Endometrial microvascular endothelial cells (primary cell): ENCODE measurements around the gene SLC10A7. TPM values are rescaled to one million over a fixed set of nuclear protein-coding genes. Genes with fewer than 3 reads are reported as not detected.

Experiments used
- in situ Hi-C: cut with HindIII; loops from 2 replicates; pipeline ENCODE4 v1.10.0; 2017; ENCODE audit warnings: low sequenced_read_pairs, low pct_unique_long_range_greater_than_20kb; ENCODE audit errors: inconsistent ontology term
- total RNA-seq: library from RNA; depleted of rRNA; stranded (reverse); fragments of >200 nt; gene quantifications from one replicate; pipeline ENCODE4 v1.2.3, GENCODE V29; 2015; ENCODE audit errors: inconsistent ontology term

The SLC10A7 gene
- total RNA-seq: 9.7 TPM

- in situ Hi-C loops: no loop called here
Observed at GRCh38 chr4:146521541-146522097, at the start of gene SLC10A7. Gene SLC10A7, minus strand, starts transcription at chr4:146521940. Its CDS starts 223 bp downstream, at chr4:146521717.

GRCh38 chr4:146567396-146567795, 45.7 kb upstream of the SLC10A7 start:
- in situ Hi-C loops: no loop called here

DNA sequence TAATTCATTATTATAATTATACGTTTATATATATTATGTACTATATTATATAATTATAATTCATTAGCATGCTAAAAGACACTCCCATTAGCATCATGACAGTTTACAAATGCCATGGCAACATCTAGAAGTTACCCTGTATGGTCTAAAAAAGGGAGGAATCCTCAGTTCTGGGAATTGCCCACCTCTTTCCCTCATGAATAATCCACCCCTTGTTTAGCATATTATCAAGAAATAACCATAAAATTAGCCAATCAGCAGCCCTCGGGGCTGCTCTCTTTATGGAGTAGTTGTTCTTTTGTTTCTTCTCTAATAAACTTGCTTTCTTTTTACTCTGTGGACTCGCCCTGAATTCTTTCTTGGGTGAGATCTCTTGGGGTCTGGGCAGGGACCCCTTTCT, 42.8 kb upstream of the SLC10A7 start:
- in situ Hi-C loops: no loop called here

DNA sequence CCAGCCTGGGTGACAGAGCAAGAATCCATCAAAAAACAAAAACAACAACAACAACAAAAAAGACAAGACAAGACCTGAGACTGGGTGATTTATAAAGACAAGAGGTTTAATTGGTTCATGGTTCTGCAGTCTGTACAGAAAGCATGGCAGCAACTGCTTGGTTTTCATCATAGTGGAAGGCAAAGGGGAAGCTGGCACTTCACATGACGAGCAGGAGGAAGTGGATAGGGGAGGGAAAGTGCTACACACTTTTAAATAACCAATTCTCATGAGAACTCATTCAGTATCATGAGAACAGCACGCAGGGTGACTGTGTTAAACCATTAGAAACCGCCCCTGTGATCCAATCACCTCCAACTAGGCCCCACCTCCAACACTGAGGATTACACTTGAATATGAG, 28.4 kb upstream of the SLC10A7 start:
- in situ Hi-C loops: no loop called here

- in situ Hi-C loops: no loop called here
Observed at GRCh38 chr4:146548443-146548842, 26.7 kb upstream of the SLC10A7 start.

GRCh38 chr4:146545102-146545501, 23.4 kb upstream of the SLC10A7 start:
- in situ Hi-C loops: no loop called here

DNA sequence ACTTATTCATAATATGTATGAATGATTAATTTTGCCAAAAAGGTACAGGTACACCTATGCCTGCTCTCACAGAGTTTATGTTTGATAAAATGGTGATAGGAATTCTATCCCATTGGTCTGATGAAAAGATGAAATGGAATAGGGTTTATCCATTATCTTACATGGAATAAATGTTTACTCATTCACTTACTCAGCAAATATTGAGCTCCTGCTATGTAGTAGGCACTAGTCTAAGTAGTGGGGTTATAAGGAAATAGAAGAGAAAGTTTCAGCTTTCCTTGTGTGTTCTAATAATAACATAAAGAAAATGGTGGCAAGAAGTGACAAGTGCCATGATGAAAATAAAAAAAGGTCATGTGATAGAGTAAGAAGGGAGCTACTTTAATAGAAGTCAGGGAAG, 12.4 kb upstream of the SLC10A7 start:
- in situ Hi-C loops: no loop called here

DNA sequence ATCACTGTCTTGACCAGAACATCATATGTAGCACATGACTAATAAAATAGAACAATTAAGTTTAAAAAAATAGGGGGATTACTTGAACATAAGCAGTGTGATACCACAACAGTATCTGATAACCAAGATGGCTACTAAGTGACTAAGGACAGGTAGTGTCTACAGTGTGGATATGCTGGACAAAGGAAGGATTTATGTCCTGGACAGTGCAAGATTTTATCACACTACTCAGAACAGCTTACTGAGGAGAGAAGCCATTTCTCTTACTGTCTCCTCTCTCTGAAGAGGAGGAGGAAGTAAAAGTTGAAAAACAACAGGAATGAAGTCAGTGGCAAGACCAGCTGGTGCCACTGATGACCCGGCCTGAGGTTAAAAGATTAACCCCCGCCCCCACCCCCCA, 4.0 kb upstream of the SLC10A7 start:
- in situ Hi-C loops: no loop called here

GRCh38 chr4:146524663-146525062, 2.9 kb upstream of the SLC10A7 start:
- in situ Hi-C loops: no loop called here

DNA sequence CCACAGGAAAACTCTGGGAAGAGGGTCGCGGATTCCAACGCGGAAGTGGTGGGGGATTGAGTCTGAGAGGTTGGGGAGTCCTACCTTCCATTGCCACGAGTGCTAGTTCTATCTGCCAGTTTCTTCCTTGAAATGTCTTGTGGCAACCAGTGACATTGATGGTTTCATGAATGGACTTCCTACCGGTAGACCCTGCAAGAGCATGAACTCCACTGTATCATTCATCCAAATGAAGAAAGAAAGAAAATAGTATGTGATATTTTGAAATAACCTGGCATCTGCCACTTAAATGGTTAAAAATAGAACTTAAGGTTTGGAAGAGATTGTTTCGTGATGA, 1.1 kb upstream of the SLC10A7 start:
- in situ Hi-C loops: no loop called here

DNA sequence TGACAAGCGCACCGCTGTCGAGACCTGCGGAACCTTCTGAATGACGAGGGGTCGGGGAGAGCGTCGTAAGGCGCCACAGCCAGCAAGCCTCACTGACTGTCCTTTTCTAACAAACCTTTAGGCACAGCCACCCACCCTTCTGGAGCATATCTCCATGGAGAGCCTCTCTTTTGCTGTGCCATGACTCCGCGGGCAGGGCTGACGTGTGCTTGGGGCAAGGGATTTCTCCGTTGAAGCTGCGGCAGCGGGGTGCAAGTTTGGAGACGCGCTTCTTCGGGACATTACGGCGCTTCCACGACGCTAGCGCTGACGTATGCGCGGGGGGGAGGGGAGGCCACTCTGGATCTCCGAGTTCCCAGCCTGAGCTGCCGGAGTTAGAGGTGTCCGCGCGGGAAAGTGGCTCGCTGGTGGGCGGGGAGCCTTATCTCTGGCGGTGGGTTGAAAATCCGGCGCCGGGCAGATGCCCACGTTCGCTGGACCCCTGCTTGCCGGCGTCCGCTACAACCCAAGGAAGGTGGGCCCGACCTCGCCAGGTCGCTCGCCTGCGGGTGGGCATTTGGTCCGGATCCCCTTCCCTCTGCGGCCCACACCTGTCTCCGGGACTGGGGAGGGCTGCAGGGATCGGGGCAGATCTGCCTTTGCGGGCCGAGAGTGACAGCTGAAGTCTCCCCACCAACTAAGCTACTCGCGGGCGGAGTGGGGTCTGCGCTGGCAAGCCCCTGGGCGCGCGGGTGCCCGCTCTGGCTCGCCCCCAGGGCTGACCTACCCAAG, 543 bp upstream of the SLC10A7 start:
- in situ Hi-C loops: no loop called here

GRCh38 chr4:146520896-146521540, 722 bp downstream of the SLC10A7 start:
- in situ Hi-C loops: no loop called here

DNA sequence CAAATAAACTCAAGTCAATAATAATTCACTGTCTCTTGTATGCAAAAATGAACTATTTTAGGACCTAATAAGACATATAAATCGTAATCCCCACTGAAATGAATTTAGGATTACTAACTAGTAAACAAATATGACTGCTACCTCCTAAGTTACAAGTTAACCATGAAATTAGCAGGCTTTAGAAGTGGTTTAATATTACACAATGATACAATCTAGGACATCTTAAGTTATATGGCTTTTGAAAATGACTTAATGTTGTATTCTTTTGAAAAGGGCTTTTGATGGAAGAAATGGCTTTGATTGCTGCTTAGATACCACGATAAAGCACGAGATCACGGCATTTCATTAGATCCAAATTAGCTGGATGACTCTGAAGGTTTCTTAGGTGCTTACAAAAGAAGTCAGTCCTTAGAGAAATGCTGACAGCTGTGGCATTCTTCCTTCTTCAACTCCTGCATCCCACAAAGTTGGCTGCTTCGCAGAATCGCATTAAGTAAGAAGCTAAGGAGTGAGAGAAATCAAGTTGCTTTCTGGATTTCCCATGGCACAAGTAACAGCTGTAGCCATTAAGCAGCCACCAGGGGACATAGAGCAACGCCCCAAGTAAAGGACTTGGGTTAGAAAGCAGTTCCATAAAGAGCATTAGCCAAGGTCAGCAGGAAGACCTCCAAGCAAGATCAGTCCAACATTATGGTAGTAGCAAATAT, 6.9 kb downstream of the SLC10A7 start:
- in situ Hi-C loops: no loop called here

- in situ Hi-C loops: no loop called here
Observed at GRCh38 chr4:146513548-146513947, 8.2 kb downstream of the SLC10A7 start.

DNA sequence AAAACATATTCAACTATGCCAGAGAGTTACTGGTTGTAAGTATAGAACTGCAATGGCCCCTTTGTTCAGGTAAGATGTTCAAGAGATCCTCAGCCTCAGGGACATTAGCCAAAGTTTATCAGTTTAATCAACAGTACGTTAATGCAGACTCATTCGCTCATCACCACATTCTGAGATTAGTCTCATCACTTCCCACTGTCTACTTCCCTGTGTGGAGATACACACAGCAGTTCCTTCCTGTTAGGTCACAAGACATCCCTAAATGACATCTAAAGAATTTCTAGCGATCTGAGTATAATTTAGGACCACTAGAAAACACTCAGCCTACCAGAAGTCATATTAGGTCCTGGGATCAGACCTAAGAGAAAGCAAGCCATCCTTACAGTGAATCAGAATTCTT, 10.4 kb downstream of the SLC10A7 start:
- in situ Hi-C loops: no loop called here

- in situ Hi-C loops: no loop called here
Observed at GRCh38 chr4:146510942-146511341, 10.8 kb downstream of the SLC10A7 start.

DNA sequence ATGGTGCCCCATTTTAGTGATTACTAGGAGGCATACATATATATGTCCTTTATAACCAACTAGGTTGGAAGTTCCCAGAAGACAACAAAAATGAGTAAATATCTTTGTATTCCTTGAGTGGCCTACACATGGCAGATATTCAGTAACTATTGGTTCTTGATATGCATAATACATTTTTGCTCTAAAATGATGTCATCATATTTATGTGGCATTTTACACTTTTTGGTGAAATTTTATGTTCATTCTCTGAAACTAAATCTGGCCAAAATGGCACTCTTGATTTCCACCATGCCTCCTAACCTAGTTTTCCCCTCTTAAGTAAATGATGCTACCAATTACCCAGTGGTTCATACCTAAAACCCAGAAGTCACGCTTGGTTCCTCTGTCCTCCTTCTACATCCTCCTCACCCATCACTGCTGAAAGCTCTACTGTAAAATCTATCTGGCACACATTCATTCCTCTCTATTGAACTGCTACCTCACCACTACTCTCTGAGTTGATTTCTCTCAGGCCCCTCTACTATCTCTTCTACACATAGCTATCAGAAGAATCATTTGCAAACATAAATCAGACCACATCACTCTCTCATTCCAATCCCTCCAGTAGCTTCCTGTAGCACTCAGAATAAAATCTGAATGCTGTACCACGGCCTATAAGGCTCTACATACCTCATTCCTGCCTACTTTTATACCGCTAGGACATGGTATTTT, 13.4 kb downstream of the SLC10A7 start:
- in situ Hi-C loops: no loop called here

GRCh38 chr4:146507632-146508031, 14.1 kb downstream of the SLC10A7 start:
- in situ Hi-C loops: no loop called here

DNA sequence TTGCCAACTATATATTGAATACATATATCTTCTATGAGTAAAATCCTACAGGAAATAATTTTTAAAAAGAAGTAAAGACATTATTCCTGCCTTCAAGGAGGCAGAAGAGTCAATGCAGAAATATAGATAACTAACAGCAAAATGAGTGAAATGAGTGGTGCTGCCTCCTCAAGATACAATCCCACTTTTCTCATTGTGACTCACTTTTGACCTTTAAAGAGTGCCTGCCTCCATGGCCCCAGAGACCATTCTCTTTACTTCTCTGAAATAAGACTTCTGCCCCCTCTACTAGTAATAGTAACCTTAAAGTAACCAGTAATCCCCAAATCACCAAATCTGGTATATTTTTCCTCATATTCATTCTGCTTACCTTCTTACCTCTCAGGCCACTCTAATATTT, 15.5 kb downstream of the SLC10A7 start:
- in situ Hi-C loops: no loop called here
